GM20000 (cell line): Measurements from ENCODE around the gene PIK3C2G.

Source experiments
- DNase-seq: peaks from one replicate; pipeline ENCODE4 v3.0.0; 2012; ENCODE audit warnings: low spot score
- CTCF ChIP-seq: IDR thresholded peaks from 2 replicates; pipeline ENCODE4 v1.5.1; 2012; ENCODE audit warnings: mild to moderate bottlenecking, control low read depth; ENCODE audit errors: extremely low read depth, missing control alignments

Gene PIK3C2G

GRCh38 chr12:18275981-18276380 lies 14.7 kb downstream of the PIK3C2G start:
- no peak for DNase-seq
- TF ChIP-seq CTCF: no peak

DNA sequence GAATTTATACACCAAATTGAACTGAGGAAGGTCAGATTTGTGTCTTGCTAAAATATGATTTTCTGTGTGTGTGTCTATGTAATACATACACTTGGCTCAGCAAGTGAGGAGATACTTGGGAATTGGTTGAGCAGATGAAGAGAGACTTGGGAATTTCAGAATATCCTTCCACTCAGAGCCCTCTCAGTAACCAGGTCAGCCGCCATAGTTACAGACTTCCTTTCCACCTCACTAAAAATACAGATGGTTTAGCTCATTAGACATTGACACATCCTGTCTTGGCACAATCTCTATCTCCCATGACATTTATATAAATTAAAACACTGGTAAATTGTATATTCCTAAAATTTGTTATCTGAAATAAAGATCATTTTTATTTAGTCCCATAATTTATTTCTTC lies 15.9 kb downstream of the PIK3C2G start:
- no peak for DNase-seq
- TF ChIP-seq CTCF: no peak

GRCh38 chr12:18280728-18281127 lies 19.4 kb downstream of the PIK3C2G start:
- no peak for TF ChIP-seq CTCF
- no peak for DNase-seq

- DNase-seq: no peak
- TF ChIP-seq CTCF: no peak
These were observed 20.6 kb downstream of the PIK3C2G start for GRCh38 chr12:18281941-18282340.

DNA sequence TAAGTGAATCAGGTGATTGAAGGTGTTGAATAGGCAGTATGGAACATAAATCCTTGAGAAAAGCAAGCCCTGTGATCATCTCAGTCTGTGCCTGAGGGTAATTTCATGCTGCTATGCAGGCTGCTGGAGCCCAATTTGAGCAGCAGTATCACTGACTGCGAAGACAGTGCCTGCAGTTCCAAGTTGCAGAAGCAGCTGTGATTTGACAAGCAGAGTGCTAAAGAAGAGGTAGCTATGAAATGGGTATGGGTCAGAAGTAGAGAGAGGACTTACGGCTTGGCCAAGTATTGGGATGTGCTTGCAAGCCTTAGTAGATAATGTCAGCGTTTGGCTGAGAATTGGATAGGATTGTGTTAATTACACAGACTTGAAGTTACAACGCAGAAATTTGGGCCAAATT lies 22.5 kb downstream of the PIK3C2G start:
- no peak for TF ChIP-seq CTCF
- no peak for DNase-seq

- no peak for DNase-seq
- TF ChIP-seq CTCF: no peak
These were observed 23.1 kb downstream of the PIK3C2G start for GRCh38 chr12:18284386-18284785.

DNA sequence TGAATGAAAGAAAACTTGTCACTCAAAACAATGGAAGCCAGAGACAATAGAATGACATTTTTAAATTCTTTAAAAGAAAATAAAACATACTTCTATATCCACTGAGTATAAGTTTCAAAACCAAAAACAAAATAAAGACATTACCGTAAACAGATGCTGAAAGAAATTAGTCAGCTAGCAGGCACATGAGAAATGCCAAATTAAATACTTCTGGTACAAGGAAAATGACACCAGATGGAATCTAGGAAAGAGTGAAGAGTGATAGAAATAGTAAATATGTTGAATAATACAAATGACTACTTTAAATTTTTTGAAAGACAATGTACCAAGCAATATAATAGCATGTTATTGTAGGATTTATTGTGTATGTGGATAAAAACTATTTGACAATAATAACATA lies 23.8 kb downstream of the PIK3C2G start:
- no peak for TF ChIP-seq CTCF
- DNase-seq: no peak
